Peyer's patch (tissue), 4 donors: Measurements from ENCODE around the gene TMEM98.
"Not testable (repeated sequence)": the region's sequence is repeated elsewhere in the genome, so short reads cannot be mapped to it uniquely, and the experiment has no call there.

ENCODE experiments used
- POLR2A ChIP-seq, 2 donors: fragments of 450-650 bp; IDR thresholded peaks; one replicate each; pipeline ENCODE4 v1.5.1; 2017; ENCODE audit warnings: antibody characterized with exemption in 2 of 2, mild to moderate bottlenecking in 2 of 2, moderate library complexity in 2 of 2
- TF ChIP-seq, protein P1 (sequence below), 6 experiments: fragments of 450-650 bp in 4 of 6; fragments of 200-600 bp in 2 of 6; sonication (generic) in 1 of 6; IDR thresholded peaks; one replicate each; pipeline ENCODE4 v1.5.1; 2017 to 2019; ENCODE audit warnings: antibody characterized with exemption in 6 of 6, mild to moderate bottlenecking in 3 of 6, moderate library complexity in 1 of 6

DNA sequence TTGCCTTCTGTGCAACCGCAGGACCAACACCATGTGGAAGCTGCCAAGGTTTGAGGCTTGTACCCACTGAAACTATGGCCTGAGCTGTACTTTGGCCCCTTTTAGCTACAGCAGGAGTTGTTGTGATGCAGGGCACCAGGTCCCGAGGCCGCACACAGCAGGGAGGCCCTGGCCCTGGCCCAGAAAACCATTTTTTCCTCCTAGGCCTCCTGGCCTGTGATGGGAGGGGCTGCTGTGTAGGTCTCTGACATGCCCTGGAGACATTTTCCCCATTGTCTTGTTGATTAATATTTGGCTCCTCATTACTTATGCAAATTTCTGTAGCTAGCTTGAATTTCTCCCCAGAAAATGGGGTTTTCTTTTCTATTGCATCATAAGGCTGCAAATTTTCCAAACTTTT, 53.7 kb downstream of the TMEM98 start:
- TF ChIP-seq, protein P1, sequence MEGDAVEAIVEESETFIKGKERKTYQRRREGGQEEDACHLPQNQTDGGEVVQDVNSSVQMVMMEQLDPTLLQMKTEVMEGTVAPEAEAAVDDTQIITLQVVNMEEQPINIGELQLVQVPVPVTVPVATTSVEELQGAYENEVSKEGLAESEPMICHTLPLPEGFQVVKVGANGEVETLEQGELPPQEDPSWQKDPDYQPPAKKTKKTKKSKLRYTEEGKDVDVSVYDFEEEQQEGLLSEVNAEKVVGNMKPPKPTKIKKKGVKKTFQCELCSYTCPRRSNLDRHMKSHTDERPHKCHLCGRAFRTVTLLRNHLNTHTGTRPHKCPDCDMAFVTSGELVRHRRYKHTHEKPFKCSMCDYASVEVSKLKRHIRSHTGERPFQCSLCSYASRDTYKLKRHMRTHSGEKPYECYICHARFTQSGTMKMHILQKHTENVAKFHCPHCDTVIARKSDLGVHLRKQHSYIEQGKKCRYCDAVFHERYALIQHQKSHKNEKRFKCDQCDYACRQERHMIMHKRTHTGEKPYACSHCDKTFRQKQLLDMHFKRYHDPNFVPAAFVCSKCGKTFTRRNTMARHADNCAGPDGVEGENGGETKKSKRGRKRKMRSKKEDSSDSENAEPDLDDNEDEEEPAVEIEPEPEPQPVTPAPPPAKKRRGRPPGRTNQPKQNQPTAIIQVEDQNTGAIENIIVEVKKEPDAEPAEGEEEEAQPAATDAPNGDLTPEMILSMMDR (IDR thresholded peaks at IDR 0.05) = not testable (repeated sequence)
- not testable (repeated sequence) for TF ChIP-seq POLR2A (IDR thresholded peaks at IDR 0.05)
